Measurements from ENCODE around the gene FNBP1.
"Not testable (repeated sequence)": the region's sequence is repeated elsewhere in the genome, so short reads cannot be mapped to it uniquely, and the experiment has no call there.

Gene FNBP1

DNA sequence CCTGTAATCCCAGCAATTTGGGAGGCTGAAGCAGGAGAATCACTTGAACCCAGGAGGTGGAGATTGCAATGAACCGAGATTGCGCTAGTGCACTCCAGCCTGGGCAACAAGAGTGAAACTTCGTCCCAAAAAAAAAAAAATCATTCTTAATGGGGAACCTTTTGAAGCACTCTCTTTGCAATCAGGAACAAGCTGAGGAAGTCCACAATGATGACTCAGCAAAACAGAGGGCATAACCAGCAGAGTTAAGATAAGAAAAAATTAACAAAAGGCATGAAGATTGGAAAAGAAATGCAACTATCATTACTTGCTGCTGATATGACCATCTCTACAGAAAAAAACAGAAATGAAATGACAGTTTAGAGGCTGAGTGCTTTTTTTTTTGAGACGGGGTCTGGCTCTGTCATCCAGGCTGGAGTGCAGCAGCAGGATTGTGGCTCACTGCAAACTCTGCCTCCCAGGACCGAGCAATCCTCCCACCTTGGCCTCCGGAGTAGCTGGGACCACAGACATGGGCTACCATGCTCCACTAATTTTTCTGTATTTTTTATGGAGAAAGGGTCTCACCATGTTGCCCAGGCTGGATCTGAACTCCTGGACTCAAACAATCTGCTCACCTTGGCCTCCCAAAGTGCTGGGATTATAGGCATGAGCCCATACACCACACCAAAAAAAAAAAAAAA, 88.0 kb downstream of the FNBP1 start:
- no peak for DNase-seq (ENCODE audit: low spot score)
- peaks cover 59% of the 10 kb centered on the region for H3K36me3 Mint-ChIP-seq (ENCODE audit: low read depth)
- peaks cover 32% of the 10 kb centered on the region for H3K4me1 Mint-ChIP-seq (ENCODE audit: low read depth)
- no peaks in the 10 kb centered on the region for H3K9me3 Mint-ChIP-seq
- H3K27ac Mint-ChIP-seq: peak overlapping the region; percentile 81
- H3K27me3 Mint-ChIP-seq (ENCODE audit: low read depth): no peaks in the 10 kb centered on the region
- no peak overlapping the region for H3K4me3 Mint-ChIP-seq

DNA sequence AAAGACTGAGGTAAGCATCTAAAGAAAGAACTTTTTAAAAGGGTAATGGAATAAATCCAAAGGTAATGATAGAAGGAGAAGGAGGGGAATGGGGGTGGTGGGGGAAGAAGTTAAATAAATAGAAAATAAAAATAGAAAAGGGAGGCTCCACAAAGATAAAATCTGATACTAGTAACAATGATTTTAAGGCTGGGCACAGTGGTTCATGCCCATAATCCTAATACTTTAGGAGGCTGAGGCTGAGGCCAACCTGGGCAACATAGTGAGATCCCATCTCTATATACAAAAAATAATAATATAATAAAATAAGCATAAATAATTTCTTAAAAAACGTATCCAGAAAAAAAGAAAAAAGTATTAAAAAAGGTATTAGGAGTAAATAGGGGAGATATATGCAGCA, 89.3 kb downstream of the FNBP1 start:
- Mint-ChIP-seq H3K4me1 (ENCODE audit: low read depth) (peaks cover 39% of the 10 kb centered on the region), H3K4me3 (no peak overlapping the region), H3K27ac (peak overlapping the region; percentile 55), H3K27me3 (ENCODE audit: low read depth) (no peaks in the 10 kb centered on the region), H3K9me3 (no peaks in the 10 kb centered on the region), H3K36me3 (ENCODE audit: low read depth) (peaks cover 61% of the 10 kb centered on the region)
- DNase-seq (ENCODE audit: low spot score): no peak

DNA sequence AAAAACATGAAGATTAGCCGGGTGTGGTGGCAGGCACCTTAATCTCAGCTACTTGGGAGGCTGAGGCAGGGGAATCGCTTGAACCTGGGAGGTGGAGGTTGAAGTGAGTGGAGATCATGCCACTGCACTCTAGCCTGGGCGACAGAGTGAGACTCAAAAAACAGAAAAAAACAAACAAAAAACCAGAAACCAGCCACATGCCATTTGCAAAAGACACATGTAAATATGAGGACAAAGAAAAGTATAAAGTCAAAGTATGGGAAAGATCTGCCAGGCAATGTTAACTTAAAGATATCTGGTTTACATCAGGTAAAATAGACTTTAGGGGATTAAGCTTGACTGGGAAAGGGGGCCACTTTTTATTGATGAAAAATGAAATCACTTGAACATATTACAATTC, 90.7 kb downstream of the FNBP1 start:
- Mint-ChIP-seq H3K9me3 (no peaks in the 10 kb centered on the region), H3K27ac (peak overlapping the region; percentile 50), H3K27me3 (ENCODE audit: low read depth) (no peaks in the 10 kb centered on the region), H3K36me3 (ENCODE audit: low read depth) (peaks cover 55% of the 10 kb centered on the region), H3K4me3 (no peak overlapping the region), H3K4me1 (ENCODE audit: low read depth) (peaks cover 31% of the 10 kb centered on the region)
- DNase-seq (ENCODE audit: low spot score): no peak

DNA sequence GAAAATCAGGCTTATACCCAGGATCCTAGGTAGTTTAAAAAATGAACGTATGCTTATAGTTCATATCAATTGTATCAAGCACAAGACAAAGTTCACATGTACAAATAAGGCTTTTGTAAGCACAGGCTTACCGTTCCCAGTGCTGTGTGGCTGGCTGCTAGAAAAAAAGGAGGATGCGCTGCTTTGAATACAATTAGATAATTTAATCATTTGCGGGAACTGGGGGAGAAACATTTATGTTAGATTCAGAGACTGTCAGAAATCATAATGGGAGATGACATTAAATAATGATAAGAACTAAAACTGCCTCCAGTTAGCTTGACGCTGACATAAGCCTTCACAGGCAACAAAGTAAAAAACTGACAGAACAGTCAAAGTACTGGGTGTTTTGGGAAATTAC, 93.2 kb downstream of the FNBP1 start:
- Mint-ChIP-seq H3K27ac (peak overlapping the region; percentile 32), H3K36me3 (ENCODE audit: low read depth) (peaks cover 53% of the 10 kb centered on the region), H3K4me1 (ENCODE audit: low read depth) (peaks cover 30% of the 10 kb centered on the region), H3K9me3 (no peaks in the 10 kb centered on the region), H3K4me3 (no peak overlapping the region), H3K27me3 (ENCODE audit: low read depth) (no peaks in the 10 kb centered on the region)
- no peak for DNase-seq (ENCODE audit: low spot score)

DNA sequence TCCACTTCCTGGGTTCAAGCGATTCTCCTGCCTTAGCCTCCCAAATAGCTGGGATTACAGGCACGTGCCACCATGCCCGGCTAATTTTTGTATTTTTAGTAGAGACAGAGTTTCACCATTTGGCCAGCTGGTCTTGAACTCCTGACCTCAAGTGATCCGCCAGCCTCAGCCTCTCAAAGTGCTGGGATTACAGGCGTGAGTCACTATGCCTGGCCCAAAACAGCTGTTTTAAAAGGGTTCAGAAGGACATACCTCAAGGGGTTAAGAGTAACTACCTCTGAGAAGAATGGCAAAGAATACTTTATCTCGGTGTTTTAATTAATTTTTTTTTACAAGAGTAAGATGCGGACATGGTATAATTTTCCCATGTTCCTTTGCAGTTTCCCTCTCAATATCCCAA, 94.4 kb downstream of the FNBP1 start:
- H3K4me3 Mint-ChIP-seq; DNase-seq (ENCODE audit: low spot score); H3K27ac Mint-ChIP-seq; H3K9me3 Mint-ChIP-seq; H3K27me3 Mint-ChIP-seq (ENCODE audit: low read depth): not testable (repeated sequence)
- peaks cover 59% of the 10 kb centered on the region for H3K36me3 Mint-ChIP-seq (ENCODE audit: low read depth)
- peaks cover 35% of the 10 kb centered on the region for H3K4me1 Mint-ChIP-seq (ENCODE audit: low read depth)

DNA sequence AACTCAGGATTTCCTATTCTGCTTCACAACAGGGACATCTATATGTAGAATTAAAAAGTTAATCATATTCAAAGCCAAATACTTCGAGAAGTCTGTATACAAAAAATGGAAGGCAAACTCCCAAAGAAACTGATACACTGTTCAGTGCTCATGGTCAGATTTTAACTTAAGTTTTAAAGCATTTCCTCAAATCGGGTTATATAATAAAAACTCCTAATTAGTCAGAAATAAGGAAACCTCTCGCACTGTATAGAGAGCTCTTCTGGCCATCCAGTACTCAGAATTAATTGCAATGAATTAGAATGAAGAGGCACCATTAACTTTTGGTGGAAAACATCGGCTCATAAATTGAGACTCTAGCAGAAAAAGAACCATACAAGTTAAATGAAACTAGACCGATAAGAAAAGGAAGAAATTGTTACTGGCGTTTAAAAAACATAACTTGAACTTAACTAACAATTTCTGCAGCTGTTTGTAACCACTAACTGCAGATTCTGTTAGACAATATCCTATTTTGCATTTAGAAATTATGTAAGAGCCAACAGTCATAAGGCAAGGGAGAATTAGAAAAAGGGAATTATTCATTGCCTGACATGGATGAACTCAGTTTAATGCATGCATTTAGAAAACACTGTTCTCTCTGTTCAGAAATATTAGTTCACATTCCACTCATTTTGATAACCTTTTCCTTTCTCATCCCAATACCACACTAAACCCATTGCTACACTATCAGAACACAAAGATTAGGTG, 96.6 kb downstream of the FNBP1 start:
- Mint-ChIP-seq H3K36me3 (ENCODE audit: low read depth) (peaks cover 63% of the 10 kb centered on the region), H3K27ac (peak overlapping the region; percentile 88), H3K27me3 (ENCODE audit: low read depth) (no peaks in the 10 kb centered on the region), H3K9me3 (peaks cover 18% of the 10 kb centered on the region), H3K4me3 (peak overlapping the region; percentile 58), H3K4me1 (ENCODE audit: low read depth) (peaks cover 38% of the 10 kb centered on the region)
- DNase-seq (ENCODE audit: low spot score): no peak

DNA sequence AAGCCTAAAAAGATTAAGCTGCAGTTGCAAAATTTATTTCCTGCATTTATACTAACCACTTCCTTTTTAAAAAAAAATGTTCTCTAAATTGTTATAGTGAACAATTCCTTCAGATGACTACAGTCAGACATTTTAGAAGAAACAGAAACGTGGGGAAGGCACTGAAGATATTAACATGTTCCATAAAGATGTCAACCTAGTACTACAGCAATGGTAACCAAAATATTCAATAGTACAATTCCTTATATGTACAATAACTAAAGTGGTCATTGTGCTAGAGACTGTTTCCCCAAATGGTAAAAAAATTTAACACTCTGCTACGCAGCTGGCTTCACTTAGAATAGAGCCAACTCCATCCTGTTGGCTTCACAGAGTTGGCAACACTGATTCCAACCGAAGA, 97.7 kb downstream of the FNBP1 start:
- Mint-ChIP-seq H3K4me3 (peak overlapping the region; percentile 53), H3K9me3 (peaks cover 20% of the 10 kb centered on the region), H3K27me3 (ENCODE audit: low read depth) (no peaks in the 10 kb centered on the region), H3K27ac (peak overlapping the region; percentile 88), H3K36me3 (ENCODE audit: low read depth) (peaks cover 67% of the 10 kb centered on the region), H3K4me1 (ENCODE audit: low read depth) (peaks cover 38% of the 10 kb centered on the region)
- no peak for DNase-seq (ENCODE audit: low spot score)

DNA sequence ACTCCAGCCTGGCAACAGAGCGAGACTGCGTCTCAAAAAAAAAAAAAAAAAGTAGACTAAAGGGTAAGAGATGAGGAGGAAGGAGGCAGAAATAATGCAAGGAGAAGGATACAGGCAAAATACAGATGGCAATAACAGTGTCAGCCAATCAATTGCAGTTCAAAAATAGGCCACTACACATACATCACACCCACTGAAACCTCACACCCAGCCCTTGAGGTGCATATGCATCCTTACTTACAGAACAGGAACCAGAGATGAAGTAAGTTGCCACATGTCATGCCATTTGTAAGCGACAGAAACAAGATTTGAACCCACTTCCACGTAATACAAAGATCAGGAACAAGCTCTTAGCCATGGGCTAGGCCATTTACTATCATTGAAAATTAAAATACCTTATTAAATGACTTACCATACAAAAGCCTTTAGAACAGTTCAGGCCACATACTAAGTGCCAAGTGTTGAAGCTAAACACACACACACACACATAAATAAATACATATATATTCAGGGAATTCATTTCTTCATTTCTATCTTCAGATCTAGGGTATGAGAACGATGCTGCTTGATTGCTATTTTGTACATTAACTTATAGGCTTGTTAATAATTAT, 98.4 kb downstream of the FNBP1 start:
- no peaks in the 10 kb centered on the region for H3K27me3 Mint-ChIP-seq (ENCODE audit: low read depth)
- peak overlapping the region; percentile 88 for H3K27ac Mint-ChIP-seq
- H3K36me3 Mint-ChIP-seq (ENCODE audit: low read depth): peaks cover 66% of the 10 kb centered on the region
- H3K9me3 Mint-ChIP-seq: peaks cover 21% of the 10 kb centered on the region
- peak overlapping the region; percentile 67 for H3K4me3 Mint-ChIP-seq
- peak; percentile 61 for DNase-seq (ENCODE audit: low spot score)
- peaks cover 38% of the 10 kb centered on the region for H3K4me1 Mint-ChIP-seq (ENCODE audit: low read depth)

DNA sequence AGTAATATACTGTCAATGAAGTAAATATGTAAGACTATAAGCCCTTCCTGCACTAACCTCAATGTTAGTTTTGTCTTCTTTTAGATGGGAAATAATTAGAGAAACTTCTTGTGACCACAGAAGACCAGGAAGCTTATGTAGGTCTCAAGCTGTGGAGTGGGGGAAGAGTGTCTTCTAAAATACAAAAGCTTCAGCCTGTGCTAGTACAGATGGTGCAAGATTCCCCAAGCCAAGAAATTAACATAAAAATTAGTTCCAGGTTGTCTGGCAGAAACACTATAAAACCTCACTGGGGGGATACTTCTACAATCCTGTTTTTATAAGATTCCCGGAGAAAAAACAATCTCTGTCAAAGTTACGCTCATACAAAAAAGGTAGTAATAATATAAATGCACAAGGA, 103.6 kb downstream of the FNBP1 start:
- no peaks in the 10 kb centered on the region for H3K27me3 Mint-ChIP-seq (ENCODE audit: low read depth)
- H3K4me3 Mint-ChIP-seq: no peak overlapping the region
- peaks cover 21% of the 10 kb centered on the region for H3K9me3 Mint-ChIP-seq
- H3K27ac Mint-ChIP-seq: peak overlapping the region; percentile 65
- DNase-seq (ENCODE audit: low spot score): no peak
- H3K4me1 Mint-ChIP-seq (ENCODE audit: low read depth): peaks cover 33% of the 10 kb centered on the region
- H3K36me3 Mint-ChIP-seq (ENCODE audit: low read depth): peaks cover 53% of the 10 kb centered on the region

DNA sequence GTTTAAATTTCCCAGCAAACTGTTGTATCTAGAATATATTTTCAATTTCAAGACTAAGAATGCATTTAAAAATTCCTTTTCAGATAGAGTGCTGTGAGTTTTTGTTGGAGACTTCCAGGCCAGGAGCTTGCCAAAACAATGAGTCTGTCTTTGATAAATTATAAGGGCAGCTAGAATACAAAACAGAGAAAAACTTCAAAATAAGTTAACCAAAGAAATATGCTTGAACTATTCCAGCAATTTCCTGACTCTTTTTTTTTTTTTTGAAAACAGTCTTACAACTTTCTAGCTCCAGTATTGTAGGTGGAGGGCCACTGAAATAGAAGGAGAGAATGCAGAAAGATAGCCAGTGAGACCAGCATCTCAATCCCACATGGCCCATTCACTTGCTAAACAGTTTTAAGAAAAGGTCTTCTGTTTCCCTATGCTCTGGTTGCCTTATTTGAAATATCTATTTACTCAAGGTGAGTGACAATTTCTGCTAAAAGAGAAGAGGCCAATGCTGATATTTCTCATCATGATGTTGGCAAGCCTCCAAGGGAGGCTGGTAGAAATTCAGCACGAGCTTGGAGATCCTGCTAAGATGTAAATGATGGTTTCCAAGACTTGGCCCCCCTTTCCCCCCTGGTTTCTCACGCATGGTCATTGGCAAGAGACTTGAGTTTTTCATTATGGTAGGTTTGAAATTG, 104.6 kb downstream of the FNBP1 start:
- Mint-ChIP-seq H3K36me3 (ENCODE audit: low read depth) (peaks cover 58% of the 10 kb centered on the region), H3K27ac (peak overlapping the region; percentile 54), H3K4me3 (no peak overlapping the region), H3K27me3 (ENCODE audit: low read depth) (no peaks in the 10 kb centered on the region), H3K9me3 (peaks cover 17% of the 10 kb centered on the region), H3K4me1 (ENCODE audit: low read depth) (peaks cover 38% of the 10 kb centered on the region)
- no peak for DNase-seq (ENCODE audit: low spot score)

DNA sequence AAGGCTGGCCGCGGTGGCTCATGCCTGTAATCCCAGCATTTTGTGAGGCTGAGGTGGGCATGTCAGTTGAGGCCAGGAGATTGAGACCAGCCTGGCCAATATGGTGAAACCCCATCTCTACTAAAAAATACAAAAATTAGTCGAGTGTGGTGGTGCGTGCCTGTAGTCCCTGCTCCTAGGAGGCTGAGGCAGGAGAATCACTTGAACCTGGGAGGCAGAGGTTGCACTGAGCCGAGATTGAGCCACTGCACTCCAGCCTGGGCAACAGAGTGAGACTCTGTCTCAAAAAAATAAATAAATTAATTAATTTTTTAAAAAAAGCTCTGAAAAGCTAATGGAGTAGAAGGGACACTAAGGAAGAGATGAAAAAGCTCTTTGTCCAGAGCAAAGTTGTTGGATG, 105.1 kb downstream of the FNBP1 start:
- Mint-ChIP-seq H3K9me3 (peaks cover 14% of the 10 kb centered on the region), H3K36me3 (ENCODE audit: low read depth) (peaks cover 52% of the 10 kb centered on the region), H3K4me1 (ENCODE audit: low read depth) (peaks cover 40% of the 10 kb centered on the region)
- not testable (repeated sequence) for DNase-seq (ENCODE audit: low spot score); H3K4me3 Mint-ChIP-seq; H3K27me3 Mint-ChIP-seq (ENCODE audit: low read depth); H3K27ac Mint-ChIP-seq

DNA sequence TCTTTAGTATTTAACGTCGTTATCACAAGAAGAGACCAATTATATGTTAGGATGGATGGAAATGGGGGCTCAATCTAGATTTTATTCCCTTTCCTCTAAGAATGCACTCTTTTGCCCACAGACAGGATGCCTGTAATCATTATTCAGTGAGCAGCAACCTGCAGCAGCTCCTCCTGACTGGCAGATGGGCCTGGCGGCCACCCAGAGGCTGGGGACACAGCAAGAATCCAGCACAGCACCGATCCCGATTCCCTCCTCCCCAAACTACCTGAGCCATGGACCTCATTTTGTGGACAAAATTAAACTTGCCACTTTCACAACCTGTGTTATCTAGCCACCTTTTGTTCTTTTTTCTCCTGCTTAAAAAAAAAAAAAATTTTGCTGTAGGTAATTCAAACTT, 106.8 kb downstream of the FNBP1 start:
- DNase-seq (ENCODE audit: low spot score): no peak
- Mint-ChIP-seq H3K9me3 (peaks cover 3% of the 10 kb centered on the region), H3K27me3 (ENCODE audit: low read depth) (no peaks in the 10 kb centered on the region), H3K36me3 (ENCODE audit: low read depth) (peaks cover 50% of the 10 kb centered on the region), H3K4me3 (no peak overlapping the region), H3K4me1 (ENCODE audit: low read depth) (peaks cover 46% of the 10 kb centered on the region), H3K27ac (no peak overlapping the region)

DNA sequence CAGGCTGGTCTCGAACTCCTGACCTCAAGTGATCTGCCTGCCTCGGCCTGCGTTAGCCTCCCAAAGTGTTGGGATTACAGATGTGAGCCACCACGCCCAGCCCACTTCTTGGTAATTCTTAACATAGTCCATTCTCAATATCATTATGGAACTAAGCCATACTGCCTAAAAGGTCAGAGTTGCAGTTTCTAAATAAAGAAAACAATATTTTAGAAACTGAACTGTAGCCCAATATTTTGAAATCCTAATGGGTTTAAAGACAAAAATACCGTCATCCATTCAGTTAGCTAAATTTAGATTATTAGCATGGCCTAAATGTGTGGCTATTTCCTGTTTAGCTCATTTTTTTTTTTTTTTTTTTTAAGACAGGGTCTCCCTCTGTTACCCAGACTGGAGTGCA, 108.2 kb downstream of the FNBP1 start:
- Mint-ChIP-seq H3K27ac (peak overlapping the region; percentile 79), H3K27me3 (ENCODE audit: low read depth) (no peaks in the 10 kb centered on the region), H3K4me1 (ENCODE audit: low read depth) (peaks cover 52% of the 10 kb centered on the region), H3K36me3 (ENCODE audit: low read depth) (peaks cover 49% of the 10 kb centered on the region), H3K4me3 (peak overlapping the region; percentile 69), H3K9me3 (no peaks in the 10 kb centered on the region)
- no peak for DNase-seq (ENCODE audit: low spot score)
